Measurements from ENCODE around the gene CAPG. TPM values are rescaled to one million over a fixed set of nuclear protein-coding genes. Genes with fewer than 3 reads are reported as not detected.

Gene CAPG
- total and polyA plus RNA-seq, 2 experiments from 2014 or later: 249 to 346 TPM

GRCh38 chr2:85347599-85347998, 62.6 kb downstream of the CAPG start:
- 98 to 100% methylated on average over 3 of the region's 3 CpGs for WGBS, 2 experiments (ENCODE audit: low coverage in 1 of 2, low lambda C conversion rate in 2 of 2, missing lambda C conversion rate in 2 of 2)
- in situ Hi-C loops (cut with MboI): no loop called here
- no peak overlapping the region for H3K9ac ChIP-seq
- H3K79me2 ChIP-seq (ENCODE audit: insufficient read depth): peaks cover 7% of the 10 kb centered on the region
- H3K27ac ChIP-seq: no peak overlapping the region
- DNase-seq: no peak
- H3K4me2 ChIP-seq (ENCODE audit: unreplicated experiment): no peak overlapping the region
- no peaks in the 10 kb centered on the region for H3K9me2 ChIP-seq (ENCODE audit: insufficient read depth)
- no peaks in the 10 kb centered on the region for H3K27me3 ChIP-seq (replicated peaks; ENCODE audit: insufficient read depth)
- H2AFZ ChIP-seq: no peak overlapping the region
- no peaks in the 10 kb centered on the region for H4K20me1 ChIP-seq (ENCODE audit: insufficient read depth)
- no peaks in the 10 kb centered on the region for H3K9me3 ChIP-seq (ENCODE audit: low read depth)
- peaks cover 4% of the 10 kb centered on the region; the same call in 1 of the 2 replicates for H3K36me3 ChIP-seq (ENCODE audit: low read depth)
- H3F3A ChIP-seq (ENCODE audit: insufficient read depth): no peaks in the 10 kb centered on the region
- TF ChIP-seq EZH2phosphoT487 (IDR thresholded peaks at IDR 0.05; ENCODE audit: insufficient read depth, low read depth): no peak
- no peak for TF ChIP-seq EZH2 (IDR thresholded peaks at IDR 0.05; ENCODE audit: insufficient read depth, poor library complexity, severe bottlenecking)
- no peaks in the 10 kb centered on the region for H3K4me1 ChIP-seq (ENCODE audit: insufficient read depth)
- H3K4me3 ChIP-seq: no peak overlapping the region

Small RNA genes lying within 50 kb of the gene (small RNA-seq; reads per million reads assigned to genes)
- gene AC062037.1 (ENCODE audit: low read depth, low replicate concordance) (not detected), gene AC062037.2 (ENCODE audit: low read depth, low replicate concordance) (not detected), gene RF00019 (ENCODE audit: low read depth, low replicate concordance) (not detected), gene RN7SL113P (ENCODE audit: low read depth, low replicate concordance) (not detected), gene RN7SL251P (ENCODE audit: low read depth, low replicate concordance) (not detected)

Other genes starting within 250 kb of the CAPG start
- gene TGOLN2, start 82.4 kb downstream of the CAPG start, total RNA-seq (2014; rRNA removed; shearing (Covaris generic)): 96.8 and 125 TPM in 2 replicates
- gene TGOLN2, start 82.4 kb downstream of the CAPG start, polyA plus RNA-seq (2016; fragmentation: Nextera tagmentation; extraction: Ambion mirVana): 117 and 118 TPM in 2 replicates
- gene RETSAT, start 55.8 kb downstream of the CAPG start, total RNA-seq (2014; rRNA removed; shearing (Covaris generic)): 46.0 and 68.6 TPM in 2 replicates
- 15.6 and 20.4 TPM in 2 replicates for gene RETSAT, start 55.8 kb downstream of the CAPG start, polyA plus RNA-seq (2016; fragmentation: Nextera tagmentation; extraction: Ambion mirVana)
- 15.4 and 23.8 TPM in 2 replicates for gene ELMOD3, start 55.6 kb downstream of the CAPG start, total RNA-seq (2014; rRNA removed; shearing (Covaris generic))
- 12.8 and 15.3 TPM in 2 replicates for gene ELMOD3, start 55.6 kb downstream of the CAPG start, polyA plus RNA-seq (2016; fragmentation: Nextera tagmentation; extraction: Ambion mirVana)
- not detected in 2 replicates for gene SH2D6, start 8.3 kb upstream of the CAPG start, total RNA-seq (2014; rRNA removed; shearing (Covaris generic))
- gene SH2D6, start 8.3 kb upstream of the CAPG start, polyA plus RNA-seq (2016; fragmentation: Nextera tagmentation; extraction: Ambion mirVana): 0.31 TPM in 1 of 2 replicates, not detected in the other
- 104 and 125 TPM in 2 replicates for gene MAT2A, start 128.8 kb upstream of the CAPG start, total RNA-seq (2014; rRNA removed; shearing (Covaris generic))
- 193 and 217 TPM in 2 replicates for gene MAT2A, start 128.8 kb upstream of the CAPG start, polyA plus RNA-seq (2016; fragmentation: Nextera tagmentation; extraction: Ambion mirVana)
- 74.7 and 81.3 TPM in 2 replicates for gene GGCX, start 151.1 kb upstream of the CAPG start, total RNA-seq (2014; rRNA removed; shearing (Covaris generic))
- gene GGCX, start 151.1 kb upstream of the CAPG start, polyA plus RNA-seq (2016; fragmentation: Nextera tagmentation; extraction: Ambion mirVana): 62.7 and 65.4 TPM in 2 replicates
- gene VAMP8, start 167.2 kb upstream of the CAPG start, total RNA-seq (2014; rRNA removed; shearing (Covaris generic)): 1.7 TPM in 1 of 2 replicates, not detected in the other
- gene VAMP8, start 167.2 kb upstream of the CAPG start, polyA plus RNA-seq (2016; fragmentation: Nextera tagmentation; extraction: Ambion mirVana): 1.0 and 1.2 TPM in 2 replicates
- 50.3 and 59.0 TPM in 2 replicates for gene VAMP5, start 174.1 kb upstream of the CAPG start, total RNA-seq (2014; rRNA removed; shearing (Covaris generic))
- 287 and 289 TPM in 2 replicates for gene VAMP5, start 174.1 kb upstream of the CAPG start, polyA plus RNA-seq (2016; fragmentation: Nextera tagmentation; extraction: Ambion mirVana)
- 159 and 178 TPM in 2 replicates for gene RNF181, start 185.4 kb upstream of the CAPG start, total RNA-seq (2014; rRNA removed; shearing (Covaris generic))
- 294 and 308 TPM in 2 replicates for gene RNF181, start 185.4 kb upstream of the CAPG start, polyA plus RNA-seq (2016; fragmentation: Nextera tagmentation; extraction: Ambion mirVana)
- 13.5 and 20.9 TPM in 2 replicates for gene TMEM150A, start 192.3 kb upstream of the CAPG start, total RNA-seq (2014; rRNA removed; shearing (Covaris generic))
- gene TMEM150A, start 192.3 kb upstream of the CAPG start, polyA plus RNA-seq (2016; fragmentation: Nextera tagmentation; extraction: Ambion mirVana): 35.7 and 36.0 TPM in 2 replicates
- gene C2orf68, start 201.7 kb upstream of the CAPG start, total RNA-seq (2014; rRNA removed; shearing (Covaris generic)): 9.8 and 19.5 TPM in 2 replicates
- 30.4 and 31.3 TPM in 2 replicates for gene C2orf68, start 201.7 kb upstream of the CAPG start, polyA plus RNA-seq (2016; fragmentation: Nextera tagmentation; extraction: Ambion mirVana)
- 41.4 and 44.5 TPM in 2 replicates for gene USP39, start 205.8 kb upstream of the CAPG start, total RNA-seq (2014; rRNA removed; shearing (Covaris generic))
- 43.3 and 43.7 TPM in 2 replicates for gene USP39, start 205.8 kb upstream of the CAPG start, polyA plus RNA-seq (2016; fragmentation: Nextera tagmentation; extraction: Ambion mirVana)

All from GM23248 (cell line).